Tibial nerve (tissue), 4 donors: Measurements from ENCODE around the gene KNTC1. TPM values are rescaled to one million over a fixed set of nuclear protein-coding genes. Genes with fewer than 3 reads are reported as not detected.

Source experiments
- DNase-seq, 2 donors: peaks; one replicate each; pipeline ENCODE4 v3.0.0-alpha.2; 2019; ENCODE audit warnings: low spot score in 2 of 2
- H3K27ac ChIP-seq, 4 donors: fragments of 200-600 bp; sonication (generic) in 3 of 4; one replicate each; pipeline ENCODE4 v1.5.1; 2017 to 2019; ENCODE audit warnings: mild to moderate bottlenecking in 1 of 4
- H3K27me3 ChIP-seq, 2 donors: fragments of 200-600 bp; sonication (generic) in 1 of 2; one replicate each; pipeline versions ENCODE4 v1.5.1 to v1.6.0; 2017 to 2019
- H3K36me3 ChIP-seq, 3 donors: fragments of 200-600 bp; sonication (generic); one replicate each; pipeline ENCODE4 v1.5.1; 2018 to 2019
- H3K4me1 ChIP-seq, 4 donors: fragments of 200-600 bp; sonication (generic) in 3 of 4; one replicate each; pipeline ENCODE4 v1.5.1; 2017 to 2019
- H3K4me3 ChIP-seq, 4 donors: fragments of 200-600 bp; sonication (generic) in 3 of 4; one replicate each; pipeline ENCODE4 v1.5.1; 2017 to 2019; ENCODE audit warnings: mild to moderate bottlenecking in 1 of 4, moderate library complexity in 1 of 4
- H3K9me3 ChIP-seq, 4 donors: fragments of 200-600 bp; sonication (generic) in 3 of 4; one replicate each; pipeline ENCODE4 v1.5.1; 2017 to 2019
- EP300 ChIP-seq, 2 donors: sonication (generic); formaldehyde crosslinking; IDR thresholded peaks; one replicate each; pipeline ENCODE4 v1.6.1; 2017; ENCODE audit warnings: antibody characterized with exemption in 2 of 2, mild to moderate bottlenecking in 1 of 2
- POLR2A ChIP-seq, 2 donors: fragments of 450-650 bp; IDR thresholded peaks; one replicate each; pipeline ENCODE4 v1.6.1; 2017; ENCODE audit warnings: antibody characterized with exemption in 2 of 2, mild to moderate bottlenecking in 2 of 2, moderate library complexity in 2 of 2
- WGBS, 2 donors: methylation state at CpG; one replicate each; pipeline ENCODE4 v1.1.5; 2018; 5-methylcytosine and 5-hydroxymethylcytosine counted together
- total RNA-seq, 4 donors: library from RNA; depleted of rRNA; stranded (reverse); fragments of >200 nt; gene quantifications; one replicate each; pipeline ENCODE4 v1.1.0, GENCODE V29; 2016
- TF ChIP-seq, protein P1 (sequence below), 5 experiments: fragments of 200-600 bp in 3 of 5; fragments of 450-650 bp in 2 of 5; sonication (generic) in 3 of 5; IDR thresholded peaks; one replicate each; pipeline ENCODE4 v1.5.1; 2016 to 2019; ENCODE audit warnings: antibody characterized with exemption in 5 of 5, mild to moderate bottlenecking in 3 of 5, moderate library complexity in 2 of 5

The KNTC1 gene
- total RNA-seq, 4 donors from 2014 or later: 14.2 to 27.8 (median 19.7) TPM

DNA sequence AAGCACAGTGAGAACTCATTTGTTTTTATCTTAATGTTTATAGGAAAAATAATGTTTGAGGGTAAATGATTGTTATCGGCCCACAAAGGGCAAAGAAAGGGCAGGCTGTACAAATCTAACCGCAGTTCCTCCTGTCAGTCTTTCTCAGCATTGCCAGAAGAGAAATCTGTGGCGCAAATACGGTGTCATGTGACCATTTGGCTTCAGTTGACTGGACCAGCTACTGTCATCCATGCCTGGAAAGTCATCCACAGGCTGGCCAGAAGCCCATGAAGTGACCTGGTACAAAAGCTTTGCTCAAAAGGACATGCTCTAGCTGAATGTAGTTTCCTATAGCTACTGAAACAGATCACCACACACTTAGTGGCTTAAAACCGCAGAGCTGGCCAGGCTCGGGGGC, 132.5 kb downstream of the KNTC1 start:
- WGBS, 2 donors: 85 to 87% methylated on average over 6 of the region's 6 CpGs
- no peaks in the 10 kb centered on the region for H3K27me3 ChIP-seq
- no peak overlapping the region for H3K27ac ChIP-seq
- H3K4me3 ChIP-seq: no peak overlapping the region
- no peaks in the 10 kb centered on the region for H3K36me3 ChIP-seq
- TF ChIP-seq POLR2A (IDR thresholded peaks at IDR 0.05): no peak
- TF ChIP-seq, protein P1, sequence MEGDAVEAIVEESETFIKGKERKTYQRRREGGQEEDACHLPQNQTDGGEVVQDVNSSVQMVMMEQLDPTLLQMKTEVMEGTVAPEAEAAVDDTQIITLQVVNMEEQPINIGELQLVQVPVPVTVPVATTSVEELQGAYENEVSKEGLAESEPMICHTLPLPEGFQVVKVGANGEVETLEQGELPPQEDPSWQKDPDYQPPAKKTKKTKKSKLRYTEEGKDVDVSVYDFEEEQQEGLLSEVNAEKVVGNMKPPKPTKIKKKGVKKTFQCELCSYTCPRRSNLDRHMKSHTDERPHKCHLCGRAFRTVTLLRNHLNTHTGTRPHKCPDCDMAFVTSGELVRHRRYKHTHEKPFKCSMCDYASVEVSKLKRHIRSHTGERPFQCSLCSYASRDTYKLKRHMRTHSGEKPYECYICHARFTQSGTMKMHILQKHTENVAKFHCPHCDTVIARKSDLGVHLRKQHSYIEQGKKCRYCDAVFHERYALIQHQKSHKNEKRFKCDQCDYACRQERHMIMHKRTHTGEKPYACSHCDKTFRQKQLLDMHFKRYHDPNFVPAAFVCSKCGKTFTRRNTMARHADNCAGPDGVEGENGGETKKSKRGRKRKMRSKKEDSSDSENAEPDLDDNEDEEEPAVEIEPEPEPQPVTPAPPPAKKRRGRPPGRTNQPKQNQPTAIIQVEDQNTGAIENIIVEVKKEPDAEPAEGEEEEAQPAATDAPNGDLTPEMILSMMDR (IDR thresholded peaks at IDR 0.05): no peak
- no peak for TF ChIP-seq EP300 (IDR thresholded peaks at IDR 0.05)
- no peaks in the 10 kb centered on the region for H3K4me1 ChIP-seq
- no peaks in the 10 kb centered on the region for H3K9me3 ChIP-seq
- DNase-seq: no peak

DNA sequence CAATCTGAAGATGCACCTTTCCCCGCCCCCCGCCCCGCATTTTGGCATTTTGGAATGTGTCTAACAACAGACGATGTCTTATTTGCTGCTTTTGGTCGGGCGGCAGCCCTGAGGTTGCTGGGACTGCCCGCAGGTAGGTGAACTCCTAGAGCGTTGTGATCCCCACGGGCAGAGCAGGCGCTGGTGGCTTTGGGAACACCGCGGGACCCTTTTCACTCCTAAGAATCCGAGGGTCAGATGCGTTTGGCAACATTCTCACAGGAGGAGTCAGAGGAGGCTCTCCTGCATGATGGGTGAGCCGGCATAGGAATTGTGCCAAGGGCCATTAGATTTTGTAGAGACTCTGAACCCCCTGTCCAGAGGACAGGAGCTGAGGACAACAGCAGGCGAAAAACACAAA, 134.2 kb downstream of the KNTC1 start:
- H3K27ac ChIP-seq: no peak overlapping the region
- H3K36me3 ChIP-seq: no peaks in the 10 kb centered on the region
- DNase-seq: no peak
- no peaks in the 10 kb centered on the region for H3K27me3 ChIP-seq
- no peaks in the 10 kb centered on the region for H3K9me3 ChIP-seq
- no peak overlapping the region for H3K4me3 ChIP-seq
- WGBS, 2 donors: 77 to 84% methylated on average over 16 of the region's 16 CpGs
- H3K4me1 ChIP-seq: no peaks in the 10 kb centered on the region
- no peak for TF ChIP-seq EP300 (IDR thresholded peaks at IDR 0.05)
- TF ChIP-seq, protein P1 (IDR thresholded peaks at IDR 0.05): no peak
- no peak for TF ChIP-seq POLR2A (IDR thresholded peaks at IDR 0.05)

DNA sequence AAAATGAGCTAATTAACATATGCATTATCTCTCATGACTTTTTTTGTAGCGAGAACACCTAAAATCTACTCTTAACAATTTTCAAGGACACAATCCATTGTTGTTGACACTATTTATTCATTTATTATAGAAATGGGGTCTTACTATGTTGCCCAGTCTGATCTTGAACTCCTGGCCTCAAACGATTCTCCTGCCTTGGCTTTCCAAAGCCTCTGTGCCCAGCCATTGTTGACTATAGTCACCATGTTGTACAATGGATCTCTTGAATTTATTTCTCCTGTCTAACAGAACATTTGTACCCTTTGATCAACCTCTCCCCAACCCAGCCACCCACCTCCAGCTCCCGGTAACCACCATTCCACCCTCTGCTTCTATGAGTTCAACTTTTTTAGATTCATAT, 134.9 kb downstream of the KNTC1 start:
- Histone ChIP-seq H3K27ac (no peak overlapping the region), H3K36me3 (no peaks in the 10 kb centered on the region), H3K27me3 (no peaks in the 10 kb centered on the region), H3K9me3 (no peaks in the 10 kb centered on the region), H3K4me1 (no peaks in the 10 kb centered on the region), H3K4me3 (no peak overlapping the region)
- TF ChIP-seq POLR2A (IDR thresholded peaks at IDR 0.05): no peak
- TF ChIP-seq, protein P1 (IDR thresholded peaks at IDR 0.05): no peak
- no peak for TF ChIP-seq EP300 (IDR thresholded peaks at IDR 0.05)
- 84 to 92% methylated on average over 3 of the region's 3 CpGs for WGBS, 2 donors
- DNase-seq: no peak

DNA sequence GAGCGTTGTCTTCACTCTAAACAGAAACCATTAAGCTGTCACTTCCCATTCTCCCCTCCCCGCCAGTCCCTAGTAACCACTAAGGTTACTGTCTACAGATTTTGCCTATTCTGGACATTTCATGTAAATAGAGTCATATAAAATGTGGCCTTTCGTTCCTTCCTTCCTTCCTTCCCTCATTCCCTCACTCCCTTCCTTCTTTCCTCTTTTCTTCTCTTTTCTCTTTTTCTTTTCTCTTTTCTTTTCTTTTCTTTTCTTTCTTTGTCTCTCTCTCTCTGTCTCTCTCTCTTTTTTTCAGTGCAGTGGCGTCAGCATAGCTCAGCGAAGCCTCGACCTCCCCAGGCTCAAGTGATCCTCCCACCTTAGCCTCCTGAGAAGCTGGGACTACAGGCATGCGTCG, 138.3 kb downstream of the KNTC1 start:
- WGBS, 2 donors: 82 to 86% methylated on average over 8 of the region's 8 CpGs
- Histone ChIP-seq H3K27me3 (no peaks in the 10 kb centered on the region), H3K36me3 (no peaks in the 10 kb centered on the region), H3K4me3 (no peak overlapping the region), H3K9me3 (no peaks in the 10 kb centered on the region), H3K27ac (no peak overlapping the region), H3K4me1 (peaks cover 0 to 6% (median 2%) of the 10 kb centered on the region in 4 donors)
- no peak for DNase-seq
- no peak for TF ChIP-seq EP300 (IDR thresholded peaks at IDR 0.05)
- TF ChIP-seq POLR2A (IDR thresholded peaks at IDR 0.05): no peak
- TF ChIP-seq, protein P1 (IDR thresholded peaks at IDR 0.05): no peak

DNA sequence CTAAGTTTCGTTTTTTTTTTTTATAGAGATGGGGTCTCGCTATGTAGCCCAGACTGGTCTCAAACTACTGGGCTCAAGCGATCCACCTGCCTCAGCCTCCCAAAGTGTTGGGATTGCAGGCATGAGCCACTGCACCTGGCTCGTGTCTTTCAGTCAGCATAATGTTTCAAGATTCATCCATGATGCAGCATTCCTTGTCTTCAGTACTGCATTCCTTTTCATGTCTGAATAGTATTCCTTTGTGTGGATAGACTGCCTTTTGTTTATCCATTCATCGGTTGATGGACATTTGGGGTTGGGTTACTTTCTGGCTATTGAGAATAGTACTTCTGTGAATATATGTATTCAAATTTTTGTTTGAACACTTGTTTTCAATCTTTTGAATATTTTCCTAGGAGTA, 138.7 kb downstream of the KNTC1 start:
- Histone ChIP-seq H3K36me3 (no peaks in the 10 kb centered on the region), H3K4me3 (no peak overlapping the region), H3K27me3 (no peaks in the 10 kb centered on the region), H3K4me1 (peaks cover 0 to 6% (median 2%) of the 10 kb centered on the region in 4 donors), H3K9me3 (no peaks in the 10 kb centered on the region), H3K27ac (no peak overlapping the region)
- no peak for DNase-seq
- WGBS, 2 donors: 86 to 88% methylated on average over 5 of the region's 5 CpGs
- TF ChIP-seq, protein P1 (IDR thresholded peaks at IDR 0.05): no peak
- TF ChIP-seq EP300 (IDR thresholded peaks at IDR 0.05): no peak
- no peak for TF ChIP-seq POLR2A (IDR thresholded peaks at IDR 0.05)
